HG02870 (cell line): ENCODE results near the gene DHFR.

Source experiments
- ATAC-seq: cut with Tn5 transposase; IDR thresholded peaks from one replicate; pipeline ENCODE4 v1.9.1; 2021; ENCODE audit warnings: mild to moderate bottlenecking, moderate library complexity; ENCODE audit not compliant: unreplicated experiment

Gene DHFR

DNA sequence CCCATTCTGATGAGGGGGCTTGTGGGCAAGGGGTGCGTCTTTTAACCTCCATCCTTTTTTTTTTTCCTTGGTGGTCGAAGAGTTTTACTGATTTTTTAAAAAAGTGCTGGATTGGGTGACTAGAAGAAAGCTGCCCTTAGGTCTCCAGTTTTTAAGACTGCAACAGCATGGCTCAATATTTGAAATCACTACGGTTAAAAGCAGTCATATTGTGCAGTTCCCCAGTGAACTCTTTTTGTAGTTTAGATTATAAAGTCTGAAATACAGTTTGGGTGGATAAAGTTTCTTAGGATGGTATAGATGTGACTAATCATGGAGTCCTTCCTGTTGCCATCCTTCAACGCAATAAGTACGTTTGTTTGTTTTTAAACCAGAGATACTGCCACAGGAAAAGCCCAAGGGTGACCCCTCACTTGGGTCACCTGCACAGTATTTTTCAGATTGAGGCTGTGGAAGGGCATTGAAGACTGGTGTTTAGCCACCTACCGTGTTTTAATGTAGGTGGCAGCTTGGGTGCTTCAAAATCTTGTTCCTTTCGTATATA, 520 bp upstream of the DHFR start:
- no peak for ATAC-seq

DNA sequence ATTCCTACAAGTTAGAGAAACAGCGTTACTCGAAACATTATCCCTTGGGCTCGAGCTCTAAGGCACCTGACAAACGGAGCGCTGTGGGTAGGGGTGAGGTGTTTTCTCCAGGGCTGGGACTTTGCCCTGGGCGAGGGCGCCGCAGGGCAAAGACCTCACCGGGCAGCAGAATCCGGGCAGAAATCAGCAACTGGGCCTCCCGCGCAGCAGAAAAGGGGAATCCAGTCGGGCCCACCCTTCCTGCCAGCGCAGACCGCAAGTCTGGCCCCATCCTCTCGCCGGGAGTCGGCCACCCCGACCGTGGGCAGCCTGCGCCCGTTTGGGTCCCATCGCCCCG, 761 bp downstream of the DHFR start:
- no peak for ATAC-seq

DNA sequence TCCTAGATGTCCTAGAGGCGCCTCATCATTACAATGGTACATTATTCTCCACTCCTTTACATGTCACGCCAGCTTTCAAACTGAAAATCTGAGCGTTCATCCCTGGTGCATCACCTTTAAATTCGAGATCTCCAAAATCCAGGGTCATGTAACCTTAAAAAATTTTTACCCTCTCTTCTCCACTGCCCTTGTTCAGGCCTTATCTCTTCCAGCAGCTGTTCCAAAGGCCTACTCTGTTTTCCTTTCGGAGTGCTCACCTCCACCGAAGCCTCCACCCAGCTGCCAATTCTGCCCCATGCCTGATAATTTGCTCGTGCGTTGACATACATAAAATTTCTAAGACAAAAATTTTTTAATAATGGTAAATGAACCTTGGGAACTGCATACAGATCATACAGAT, 1.3 kb downstream of the DHFR start:
- no peak for ATAC-seq

DNA sequence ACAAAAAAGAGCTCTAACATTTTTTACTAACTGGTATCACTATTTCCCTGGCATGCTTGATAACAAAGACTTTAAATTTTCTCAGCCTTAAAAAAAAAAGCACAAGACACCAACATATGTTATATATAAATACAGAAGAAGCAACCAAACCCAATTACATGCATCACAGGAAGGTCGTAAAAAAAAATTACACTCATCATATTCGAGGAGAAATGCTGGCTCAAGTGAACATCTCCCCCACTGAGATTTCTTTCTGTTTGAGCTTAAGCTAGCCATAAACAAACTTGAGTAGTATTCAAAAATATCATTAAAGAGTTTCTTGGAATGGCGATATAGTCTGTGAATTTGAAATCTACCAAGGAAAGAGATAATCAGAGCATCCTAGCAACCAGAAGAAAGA, 7.9 kb downstream of the DHFR start:
- ATAC-seq: no peak

DNA sequence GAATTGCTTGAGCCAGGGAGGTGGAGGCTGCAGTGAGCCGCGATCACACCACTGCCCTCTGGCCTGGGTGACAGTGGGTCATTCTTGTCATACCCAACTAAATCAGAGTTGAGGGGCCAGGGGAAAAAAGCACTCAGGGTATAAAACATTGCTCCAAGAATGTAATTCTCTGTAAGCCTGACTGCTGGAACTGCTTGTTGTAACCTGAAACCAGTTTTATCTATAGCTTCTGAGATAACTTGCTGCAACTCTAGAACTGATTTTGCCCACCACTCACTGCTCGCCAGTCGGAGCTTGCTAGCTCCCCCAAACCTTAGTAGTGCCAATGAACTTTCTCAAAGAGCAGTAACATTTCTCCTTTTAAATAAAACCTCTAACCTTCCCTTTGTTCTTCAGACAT, 9.9 kb downstream of the DHFR start:
- no peak for ATAC-seq

DNA sequence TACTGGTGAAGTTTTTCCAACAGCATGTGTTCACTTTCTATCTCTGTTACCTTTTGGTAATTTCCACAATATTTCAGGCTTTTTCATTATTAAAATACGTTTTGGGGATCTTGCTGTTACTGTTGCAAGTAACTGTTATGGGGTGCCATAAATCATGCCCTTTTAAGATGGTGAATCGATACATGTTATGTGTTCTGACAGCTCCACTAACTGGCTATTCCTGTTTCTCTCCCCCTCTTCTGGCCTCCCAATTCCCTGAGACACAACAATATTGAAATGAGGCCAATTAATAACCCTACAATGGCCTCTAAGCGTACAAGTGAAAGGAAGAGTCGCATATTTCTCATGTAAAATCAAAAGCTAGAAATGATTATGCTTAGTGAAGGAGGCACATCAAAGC, 13.4 kb downstream of the DHFR start:
- no peak for ATAC-seq

DNA sequence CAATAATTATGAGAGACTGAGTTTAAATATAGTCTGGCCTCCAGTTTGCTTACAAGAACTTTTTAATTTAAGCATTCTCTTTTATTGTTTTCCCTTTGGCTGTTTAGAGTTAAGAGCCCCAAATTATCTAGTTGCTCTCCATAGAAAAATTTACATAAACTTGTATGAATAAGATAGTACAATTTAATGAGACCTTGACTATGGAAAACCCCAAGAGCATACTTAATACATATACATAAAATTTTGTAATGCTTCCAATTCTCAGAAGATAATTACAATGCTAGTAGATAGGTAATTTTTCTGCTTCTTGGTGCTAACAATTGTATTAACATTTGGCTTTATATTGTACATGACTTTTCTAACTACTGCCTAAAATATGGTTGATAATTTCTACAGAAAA, 20.6 kb downstream of the DHFR start:
- ATAC-seq: no peak

DNA sequence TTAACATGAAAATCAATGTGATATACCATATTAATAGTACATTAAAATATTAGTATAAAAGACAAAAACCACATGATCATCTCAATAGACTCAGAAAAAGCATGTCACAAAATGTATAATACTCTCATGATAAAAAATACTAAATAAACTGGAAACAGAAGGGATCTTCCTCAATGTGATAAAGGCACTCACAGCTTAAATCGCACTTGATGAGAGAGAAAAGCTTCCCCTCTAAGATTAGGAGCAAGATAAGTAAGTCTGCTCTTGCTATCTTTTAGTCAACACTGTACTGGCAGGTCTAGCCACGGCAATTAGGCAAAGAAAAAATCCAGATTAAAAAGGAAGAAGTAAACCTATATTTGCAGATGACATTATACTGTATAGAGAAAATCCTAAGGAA, 22.1 kb downstream of the DHFR start:
- no peak for ATAC-seq

DNA sequence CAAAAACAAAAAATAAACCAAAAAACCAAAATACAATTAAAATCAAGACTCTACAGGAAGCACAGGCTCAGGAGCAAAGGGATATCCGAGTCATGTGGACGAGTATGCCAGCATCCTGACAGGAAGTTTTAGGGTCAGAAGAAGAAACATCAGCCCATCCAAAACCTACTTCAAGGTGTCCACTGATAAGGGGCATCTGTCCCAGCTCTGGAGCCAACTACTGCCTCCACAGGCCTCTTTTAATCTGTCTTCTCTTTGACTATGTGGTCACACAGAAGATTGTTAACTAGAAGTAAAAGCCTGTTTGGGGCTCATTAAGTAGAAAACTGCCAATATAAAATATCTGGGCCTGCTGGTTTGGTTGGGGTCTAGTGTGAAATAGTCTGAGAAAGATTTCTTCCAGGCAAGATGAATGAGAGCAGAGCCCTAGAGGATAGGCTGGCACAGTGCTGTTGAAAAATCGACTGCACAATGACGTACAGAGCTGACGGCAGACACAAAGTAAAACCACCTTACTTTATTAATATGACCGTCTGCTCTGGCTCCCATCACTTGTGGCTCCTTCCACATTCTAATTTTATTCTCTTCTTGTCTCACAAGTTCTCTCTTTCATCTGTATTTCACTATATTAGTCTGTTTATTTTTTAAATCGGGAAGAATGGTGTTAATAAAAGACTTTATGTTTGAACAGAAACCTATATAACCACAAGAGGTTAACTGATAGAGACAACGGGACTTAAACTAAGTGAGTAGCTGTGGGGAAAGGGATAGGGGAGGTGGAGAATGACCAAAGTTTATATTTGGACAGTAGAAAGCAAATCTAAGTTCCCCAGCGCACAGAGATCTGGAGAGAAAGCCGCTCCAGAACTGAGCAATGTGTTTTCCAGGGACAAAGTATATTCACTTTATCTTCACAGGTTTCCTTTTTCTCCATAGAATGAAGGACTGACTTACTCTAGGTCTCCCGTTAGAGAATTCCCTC, 23.2 kb downstream of the DHFR start:
- no peak for ATAC-seq

DNA sequence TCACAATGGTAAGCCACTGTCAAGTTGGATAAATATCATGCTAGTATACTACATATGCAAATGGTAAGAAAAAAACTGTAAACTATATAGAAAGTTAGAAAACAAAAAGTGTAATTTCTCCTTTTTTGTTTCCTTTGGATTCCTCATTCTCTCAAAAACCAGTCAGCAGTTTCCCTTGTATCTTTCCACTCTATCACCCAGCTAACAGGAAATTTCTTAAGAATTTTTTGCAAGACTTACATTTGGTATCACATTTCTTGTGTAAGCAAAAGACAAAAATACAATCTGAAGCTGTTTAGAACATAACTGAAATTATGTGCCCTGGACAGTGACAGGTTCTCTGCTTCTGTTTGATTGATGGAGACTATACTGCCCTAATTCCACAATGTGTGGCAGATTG, 25.5 kb downstream of the DHFR start:
- no peak for ATAC-seq

DNA sequence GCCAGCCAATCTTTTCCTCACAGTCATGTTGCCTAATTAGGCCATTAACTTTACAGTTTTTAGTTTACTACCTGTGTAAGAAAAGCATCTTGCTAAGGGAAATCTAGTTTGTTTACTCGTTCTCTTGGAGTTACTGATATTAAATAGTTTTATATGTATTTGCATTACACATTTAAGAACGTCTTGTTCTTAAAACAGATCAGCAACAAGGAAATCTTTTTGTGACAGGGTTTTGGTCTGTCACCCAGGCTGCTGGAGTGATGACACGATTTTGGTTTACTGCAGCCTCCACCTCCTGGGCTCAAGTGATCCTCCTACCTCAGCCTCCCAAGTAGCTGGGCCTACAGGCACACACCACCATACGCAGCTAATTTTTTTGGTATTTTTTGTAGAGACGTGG, 29.6 kb downstream of the DHFR start:
- no peak for ATAC-seq

DNA sequence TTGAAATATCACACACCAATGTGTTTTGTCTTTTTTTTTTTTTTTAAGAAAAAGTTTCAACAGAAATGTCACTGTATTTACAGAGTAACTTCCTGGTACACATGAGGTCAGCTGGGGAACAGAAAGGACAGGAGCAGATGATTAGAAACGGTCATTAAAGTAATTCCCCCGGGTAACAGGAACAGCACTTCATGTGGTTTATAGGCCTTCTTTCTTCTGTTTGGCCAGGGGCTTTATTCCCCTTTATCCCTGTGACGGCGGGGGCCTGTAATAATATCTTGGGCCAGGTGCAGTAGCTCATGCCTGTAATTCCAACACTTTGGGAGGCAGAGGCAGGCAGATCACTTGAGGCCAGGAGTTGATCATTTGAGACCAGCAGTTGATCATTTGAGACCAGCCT, 30.8 kb downstream of the DHFR start:
- ATAC-seq: no peak

DNA sequence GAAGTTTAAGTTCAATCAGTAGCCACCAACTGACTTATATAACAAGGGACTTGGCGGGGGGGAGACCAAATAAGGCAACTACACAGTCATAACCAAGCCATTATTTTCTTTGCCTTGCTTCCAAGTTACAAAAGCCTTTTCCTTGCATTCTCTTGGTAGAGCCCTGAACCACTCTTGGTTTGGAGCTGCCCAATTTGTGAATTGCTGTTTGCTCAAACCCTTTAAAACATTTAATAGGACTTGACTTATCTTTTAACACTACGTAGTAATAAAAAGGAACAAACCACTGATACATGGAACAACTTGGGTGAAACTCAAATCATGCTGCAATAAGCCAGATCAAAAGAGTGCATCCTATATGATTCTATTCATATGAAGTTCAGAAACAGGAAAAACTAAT, 32.0 kb downstream of the DHFR start:
- ATAC-seq: no peak

DNA sequence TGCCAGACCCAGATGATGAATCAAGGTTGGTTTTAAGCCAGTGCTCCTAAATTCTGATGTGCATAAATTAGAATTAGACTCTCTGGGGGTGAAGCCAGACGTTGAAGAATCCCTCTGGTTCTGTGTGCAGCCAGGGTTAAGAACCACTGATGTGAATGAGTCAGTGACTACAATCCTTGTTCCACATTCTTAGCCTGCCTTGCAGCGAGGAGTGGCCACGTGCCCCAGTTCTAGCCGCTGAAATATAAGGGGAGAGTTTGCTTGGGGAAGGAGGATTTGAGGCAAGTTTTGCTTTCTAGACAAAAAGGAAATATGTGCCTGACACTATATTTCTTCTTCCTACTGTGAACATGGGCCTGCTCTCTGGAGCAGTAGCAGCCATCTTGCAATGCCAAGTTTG, 34.6 kb downstream of the DHFR start:
- ATAC-seq: no peak

DNA sequence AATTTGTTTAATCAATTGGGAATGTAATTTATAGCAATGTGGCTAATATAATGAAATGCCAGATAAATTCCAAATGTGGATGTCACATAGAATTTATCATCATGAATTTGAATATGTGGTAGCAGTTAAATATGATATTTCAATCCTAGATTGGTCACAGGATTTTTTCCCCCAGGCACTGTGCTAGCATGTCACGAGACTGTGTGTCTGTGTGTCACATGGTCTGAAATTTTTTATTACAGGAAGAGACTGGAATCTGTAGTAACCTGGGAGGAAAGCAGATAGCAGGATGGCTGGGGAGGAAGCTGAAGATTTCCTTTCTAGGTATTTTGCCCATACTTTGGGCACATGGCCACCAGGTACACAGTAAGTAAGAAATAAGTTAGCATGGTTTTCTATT, 35.7 kb downstream of the DHFR start:
- no peak for ATAC-seq

DNA sequence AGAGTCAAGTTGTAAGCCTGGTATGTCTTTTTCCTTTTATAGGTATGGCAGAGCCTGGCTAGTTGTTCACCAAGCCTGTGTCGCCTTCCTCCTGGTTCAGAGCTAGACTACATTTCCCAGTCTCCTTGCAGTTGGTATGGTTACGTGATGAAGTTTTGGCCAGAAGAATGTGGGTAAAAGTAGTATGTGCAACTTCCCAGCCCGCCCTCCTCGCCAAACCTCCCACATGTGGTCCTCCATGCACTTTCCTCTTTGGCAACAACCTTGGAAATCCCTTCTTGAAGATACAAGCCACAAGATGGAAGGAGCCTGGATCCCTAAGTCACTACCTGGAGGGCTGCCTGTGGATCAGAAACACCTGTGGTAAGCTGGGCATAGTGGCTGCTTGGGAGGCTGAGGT, 36.3 kb downstream of the DHFR start:
- no peak for ATAC-seq

DNA sequence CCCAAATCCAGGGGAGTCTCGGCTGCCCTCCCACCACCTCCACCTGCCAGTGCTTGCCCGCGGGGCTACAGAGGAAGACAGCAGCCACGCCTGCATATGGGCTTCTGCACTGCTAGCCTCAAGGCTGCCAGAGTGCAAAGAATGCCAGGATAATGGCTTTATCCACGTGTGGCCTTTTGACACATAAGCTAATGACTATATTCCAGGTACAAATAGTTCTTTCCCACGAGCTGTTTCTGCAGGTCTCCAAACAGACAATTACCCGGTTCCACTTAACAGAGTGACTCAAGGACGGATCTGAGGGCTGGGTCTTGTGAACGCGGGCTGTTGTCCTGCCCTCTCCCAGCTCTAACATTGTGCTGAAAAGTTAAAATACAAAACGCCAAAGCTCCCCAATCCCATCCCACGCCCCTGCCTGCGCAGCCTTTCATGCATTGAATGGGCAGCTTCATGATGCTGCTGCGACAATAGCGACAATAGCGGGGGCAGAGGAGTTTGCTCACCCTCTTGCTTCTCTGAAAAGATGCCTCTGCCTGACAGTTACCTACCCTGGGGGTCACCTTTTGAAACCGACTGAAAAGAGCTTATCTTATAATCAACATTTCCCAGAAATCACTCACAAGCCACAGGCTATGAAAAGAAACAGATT, 39.4 kb downstream of the DHFR start:
- no peak for ATAC-seq

DNA sequence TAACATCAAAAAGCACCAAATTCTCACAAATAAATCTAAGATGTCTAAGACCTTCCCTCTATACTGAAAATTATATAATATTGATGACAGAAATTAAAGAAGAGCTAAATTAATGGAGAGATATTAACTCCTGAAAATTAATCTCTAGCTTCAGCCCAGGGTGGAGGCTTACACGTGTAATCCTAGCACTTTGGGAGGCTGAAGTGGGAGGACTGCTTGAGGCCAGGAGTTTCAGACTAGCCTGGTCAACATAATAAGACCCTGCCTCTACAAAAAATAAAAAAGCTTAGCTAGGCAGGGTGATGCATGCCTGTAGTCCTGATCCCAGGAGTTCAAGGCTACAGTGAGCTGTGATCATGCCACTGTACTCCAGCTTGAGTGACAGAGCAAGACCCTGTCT, 45.1 kb downstream of the DHFR start:
- ATAC-seq: no peak

DNA sequence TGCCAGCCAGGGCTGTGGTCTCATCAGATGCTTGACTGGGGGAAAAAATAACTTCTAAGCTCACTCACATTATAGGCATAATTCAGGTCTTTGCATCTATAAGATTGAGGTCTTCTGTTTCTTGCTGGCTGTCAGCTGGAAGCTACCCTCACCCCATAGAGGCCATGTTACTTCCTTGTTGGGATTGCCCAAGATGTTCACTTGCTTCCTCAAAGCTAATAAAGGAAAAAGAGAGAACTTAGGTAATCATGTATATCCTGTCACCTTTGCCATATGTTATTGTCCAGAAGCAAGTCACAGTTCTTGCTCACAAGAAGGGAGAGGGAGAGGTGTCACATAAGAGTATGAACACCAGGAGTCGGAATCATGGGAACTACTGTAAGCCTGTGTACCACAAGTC, 46.1 kb downstream of the DHFR start:
- ATAC-seq: no peak

DNA sequence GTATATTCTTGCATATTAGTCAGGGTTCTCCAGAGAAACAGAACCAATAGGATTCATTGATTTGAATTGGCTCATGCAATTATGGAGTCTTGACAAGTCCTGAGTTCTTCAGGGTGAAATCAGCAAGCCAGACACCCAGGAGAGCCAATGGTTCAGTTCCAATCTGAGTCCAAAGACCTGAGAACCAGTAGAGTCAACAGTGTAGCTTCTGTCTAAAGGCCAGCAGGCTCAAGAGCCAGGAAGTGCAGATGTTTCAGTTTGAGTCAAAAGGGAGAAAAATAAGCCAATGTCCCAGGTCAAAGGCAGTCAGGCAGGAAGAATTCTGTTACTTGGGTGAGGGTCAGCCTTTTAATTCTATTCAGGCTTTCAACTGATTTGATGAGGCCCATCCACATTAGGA, 47.0 kb downstream of the DHFR start:
- ATAC-seq: peak; percentile 79

DNA sequence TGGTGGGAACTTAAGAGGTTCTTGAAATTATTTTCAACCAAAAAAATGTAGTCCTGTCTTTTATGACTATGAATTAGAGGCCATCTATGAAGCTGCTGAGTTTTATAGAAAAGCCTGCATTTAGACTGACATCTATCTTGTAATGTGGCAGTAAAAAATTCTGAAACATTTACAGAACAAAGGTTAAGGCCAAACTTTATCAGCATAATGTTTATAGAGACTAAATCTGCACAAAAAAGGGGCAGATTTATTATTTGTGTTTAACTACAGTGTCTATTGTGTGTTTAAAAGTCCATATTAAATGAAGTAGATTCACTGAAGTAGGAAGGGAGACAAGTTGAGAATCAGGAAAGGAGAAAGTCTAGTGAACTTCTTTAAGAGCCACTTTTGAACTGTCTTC, 47.4 kb downstream of the DHFR start:
- ATAC-seq: no peak

DNA sequence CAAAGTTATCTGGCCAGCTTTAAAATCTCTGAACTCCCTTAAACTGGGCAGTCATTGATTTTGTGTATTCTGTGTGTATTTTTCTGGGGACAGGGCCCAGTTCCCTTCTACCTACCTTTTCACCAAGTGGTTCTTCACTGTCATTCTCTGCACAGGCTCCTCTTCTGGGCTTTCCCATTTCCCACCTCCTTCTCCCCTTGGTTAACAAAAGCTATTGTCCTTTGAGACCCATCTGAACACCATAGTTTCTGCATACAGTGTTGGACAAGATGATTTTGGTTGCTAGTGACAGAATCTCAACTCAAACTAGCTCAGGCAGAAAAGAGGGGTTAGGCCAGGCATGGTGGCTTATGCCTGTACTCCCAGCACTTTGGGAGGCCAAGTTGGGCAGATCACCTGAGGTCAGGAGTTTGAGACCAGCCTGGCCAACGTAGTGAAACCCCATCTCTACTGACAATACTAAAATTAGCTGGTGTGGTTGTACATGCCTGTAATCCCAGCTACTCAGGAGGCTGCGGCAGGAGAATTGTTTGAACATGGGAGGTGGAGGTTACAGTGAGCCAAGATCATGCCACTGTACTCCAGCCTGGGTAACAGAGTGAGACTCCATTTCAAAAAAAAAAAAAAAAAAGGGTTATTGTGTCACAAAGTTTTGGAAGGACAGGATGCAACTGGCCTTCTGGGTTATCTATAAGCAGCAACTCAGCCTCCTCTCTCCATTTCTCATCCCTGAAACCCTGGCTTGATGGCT, 53.7 kb downstream of the DHFR start:
- no peak for ATAC-seq
